GM12878 (cell line): ENCODE data around the gene DISP2. TPM values are rescaled to one million over a fixed set of nuclear protein-coding genes. Genes with fewer than 3 reads are reported as not detected.

Experiments
- ATAC-seq: fragments of 200-7000 bp; cut with Tn5 transposase; 3 replicates; pipeline ENCODE4 v1.9.1; 2020; ENCODE audit warnings: mild to moderate bottlenecking, moderate library complexity
- BruUV-seq: library from RNA; stranded (reverse); fragments of 400-500 nt; replicated peaks from 2 replicates; lab custom pipeline; 2021; lab: Mats Ljungman, UMichigan
- CTCF ChIA-PET: fragments of 300-600 bp; sonication (Branson Sonifier 250); formaldehyde crosslinking; extraction: SDS; loops from one replicate; lab custom pipeline; 2021; ENCODE audit warnings: inconsistent platforms; lab: Yijun Ruan, JAX
- POLR2A ChIA-PET: fragments of 350-600 bp; formaldehyde crosslinking; extraction: SDS; loops from one replicate; lab custom pipeline; 2021; ENCODE audit warnings: inconsistent platforms; lab: Charles Lee
- RAD21 ChIA-PET: fragments of 300-600 bp; sonication (Branson Sonifier 250); formaldehyde crosslinking; loops from one replicate; lab custom pipeline; 2023; ENCODE audit warnings: antibody characterized with exemption; ENCODE audit not compliant: unreplicated experiment; lab: Charles Lee
- SMC1A ChIA-PET: fragments of 300-600 bp; sonication (Branson Sonifier 250); formaldehyde crosslinking; loops from one replicate; lab custom pipeline; 2023; ENCODE audit not compliant: unreplicated experiment, uncharacterized antibody; lab: Charles Lee
- DNase-seq: peaks from one replicate; pipeline ENCODE4 v3.0.0-alpha.2; 2011; ENCODE audit warnings: low read depth, low spot score
- FAIRE-seq: peaks from 3 replicates; lab custom pipeline; 2011; peaks lifted over from hg19 to GRCh38; lab: Jason Lieb, UNC
- H2AFZ ChIP-seq: 2 replicates; pipeline ENCODE4 v1.6.0; 2011; ENCODE audit warnings: low read depth, low read length, control low read depth; ENCODE audit not compliant: control insufficient read depth
- H3K27ac ChIP-seq: 2 replicates; pipeline ENCODE4 v1.5.1; 2011; ENCODE audit warnings: control low read depth; ENCODE audit not compliant: control insufficient read depth, insufficient read depth
- H3K27me3 ChIP-seq, 2 experiments: replicated peaks in 1 of 2; 2 replicates each; pipeline versions ENCODE4 v1.6.0 to v1.6.1; 2011; ENCODE audit warnings: low read length in 1 of 2; ENCODE audit not compliant: control insufficient read depth in 2 of 2, insufficient read depth in 2 of 2
- H3K36me3 ChIP-seq, 2 experiments: 2 replicates each; pipeline ENCODE4 v1.5.1; 2011; ENCODE audit warnings: low read length in 1 of 2; ENCODE audit not compliant: control insufficient read depth in 2 of 2, insufficient read depth in 2 of 2
- H3K4me1 ChIP-seq: 2 replicates; pipeline ENCODE4 v1.6.1; 2011; ENCODE audit warnings: mild to moderate bottlenecking, low read length, moderate library complexity, mixed read lengths; ENCODE audit not compliant: control insufficient read depth, insufficient read depth
- H3K4me2 ChIP-seq: 2 replicates; pipeline ENCODE4 v1.6.0; 2011; ENCODE audit warnings: control low read depth; ENCODE audit not compliant: control insufficient read depth, insufficient read depth
- H3K4me3 ChIP-seq: fragments of 200-600 bp; sonication (generic); 2 replicates; pipeline ENCODE4 v1.5.1; 2016
- H3K79me2 ChIP-seq: 2 replicates; pipeline ENCODE4 v1.6.0; 2011; ENCODE audit warnings: low read length; ENCODE audit not compliant: control insufficient read depth, insufficient read depth
- H3K9ac ChIP-seq: 2 replicates; pipeline ENCODE4 v1.8.0; 2011; ENCODE audit warnings: low read length, control low read depth, mixed read lengths; ENCODE audit not compliant: control insufficient read depth, insufficient read depth
- H3K9me3 ChIP-seq: replicated peaks from 3 replicates; pipeline ENCODE4 v1.5.1; 2011; ENCODE audit warnings: mild to moderate bottlenecking, low read length; ENCODE audit not compliant: control insufficient read depth, insufficient read depth
- H4K20me1 ChIP-seq: 2 replicates; pipeline ENCODE4 v1.6.0; 2011; ENCODE audit not compliant: control insufficient read depth, insufficient read depth
- CHD2 ChIP-seq: IDR thresholded peaks from 2 replicates; pipeline ENCODE4 v1.6.1; 2011; ENCODE audit warnings: low read depth, low read length, improper control_type of control experiment, borderline replicate concordance
- JUND ChIP-seq: IDR thresholded peaks from 2 replicates; pipeline ENCODE4 v1.6.1; 2012; ENCODE audit warnings: low read depth, mild to moderate bottlenecking, low read length, improper control_type of control experiment, moderate library complexity
- MTA2 ChIP-seq: fragments of 450-650 bp; IDR thresholded peaks from 2 replicates; pipeline ENCODE4 v1.6.1; 2016; ENCODE audit warnings: low read depth, mild to moderate bottlenecking, moderate library complexity
- RAD51 ChIP-seq: fragments of 450-650 bp; IDR thresholded peaks from 2 replicates; pipeline ENCODE4 v1.6.1; 2016; ENCODE audit warnings: moderate library complexity, mild to moderate bottlenecking, inconsistent platforms
- RUNX3 ChIP-seq: IDR thresholded peaks from 2 replicates; pipeline ENCODE4 v1.6.1; 2012; ENCODE audit warnings: low read length, inconsistent platforms
- SMC3 ChIP-seq: IDR thresholded peaks from 2 replicates; pipeline ENCODE4 v1.6.1; 2011; ENCODE audit warnings: low read length, improper control_type of control experiment, borderline replicate concordance
- SP1 ChIP-seq: IDR thresholded peaks from one replicate; pipeline ENCODE4 v1.6.1; 2011; ENCODE audit warnings: low read depth, low read length
- WRNIP1 ChIP-seq: IDR thresholded peaks from 2 replicates; pipeline ENCODE4 v1.6.1; 2011; ENCODE audit warnings: low read depth, low read length, improper control_type of control experiment, borderline replicate concordance
- YY1 ChIP-seq: IDR thresholded peaks from 2 replicates; pipeline ENCODE4 v1.6.1; 2011; ENCODE audit warnings: low read depth, mild to moderate bottlenecking, low read length
- WGBS: methylation state at CpG from one replicate; pipeline ENCODE4 v1.1.6; 2016; ENCODE audit warnings: low lambda C conversion rate; ENCODE audit not compliant: insufficient replicate concordance, insufficient coverage; ENCODE audit errors: missing lambda C conversion rate; 5-methylcytosine and 5-hydroxymethylcytosine counted together
- in situ Hi-C: fragments of 300-500 bp; cut with MboI; formaldehyde crosslinking; loops from 9 replicates; pipeline ENCODE4 v1.14.3; 2018; ENCODE audit warnings: mixed read lengths
- intact Hi-C: fragments of 100-400 bp; cut with micrococcal nuclease; formaldehyde crosslinking; loops from one replicate; pipeline ENCODE4 v1.14.2; 2022; ENCODE audit not compliant: unreplicated experiment
- polyA plus RNA-seq, 11 experiments: library from polyadenylated mRNA; depleted of rRNA in 4 of 11; unstranded in 6 of 11; stranded (reverse) in 5 of 11; fragments of >200 nt; fragmentation: Nextera tagmentation in 4 of 11; fragmentation: Illumina TruSeq in 1 of 11; extraction: Ambion mirVana in 4 of 11; extraction: Trizol in 1 of 11; gene quantifications; 1 replicate in 1 of 11; 2 replicates in 10 of 11; pipeline versions ENCODE4 v1.2.1 to v1.2.3, GENCODE V29; 2011 to 2016; ENCODE audit warnings: inconsistent platforms in 2 of 11, missing spikeins in 2 of 11, low read depth in 1 of 11
- total RNA-seq, 4 experiments: library from RNA; depleted of rRNA in 3 of 4; stranded (reverse); fragments of >200 nt in 3 of 4; fragmentation: Illumina TruSeq in 1 of 4; extraction: Trizol in 1 of 4; gene quantifications; 2 replicates each; pipeline versions ENCODE4 v1.2.1 to v1.2.3, GENCODE V29; 2013 to 2021
- TF ChIP-seq, protein P1 (sequence below): fragments of 450-650 bp; IDR thresholded peaks from 2 replicates; pipeline ENCODE4 v1.6.1; 2017; ENCODE audit warnings: mild to moderate bottlenecking
- TF ChIP-seq, protein P2 (sequence below): IDR thresholded peaks from 2 replicates; pipeline ENCODE4 v1.6.1; 2012; ENCODE audit warnings: low read depth, low read length, improper control_type of control experiment
- TF ChIP-seq, protein P3 (sequence below), 3 experiments: IDR thresholded peaks in 2 of 3; conservative IDR thresholded peaks in 1 of 3; 2 replicates each; pipeline ENCODE4 v1.5.1; 2011; ENCODE audit warnings: low read depth in 3 of 3, low read length in 3 of 3, mild to moderate bottlenecking in 3 of 3, control low read depth in 2 of 3, moderate library complexity in 2 of 3, inconsistent platforms in 1 of 3, mixed read lengths in 1 of 3; ENCODE audit not compliant: control insufficient read depth in 2 of 3, insufficient read depth in 1 of 3; ENCODE audit errors: extremely low read depth in 1 of 3
- TF ChIP-seq, protein P4 (sequence below): fragments of 450-650 bp; IDR thresholded peaks from 2 replicates; pipeline ENCODE4 v1.6.1; 2018; ENCODE audit warnings: mild to moderate bottlenecking, low read depth, moderate library complexity; ENCODE audit not compliant: partially characterized antibody

Gene DISP2
- total and polyA plus RNA-seq, 10 of the 15 experiments (the other 5 are each of a cell fraction or from before 2014, with no cell fraction given): under 0.01 to 0.20 (median 0.12) TPM; not detected in 7

DNA sequence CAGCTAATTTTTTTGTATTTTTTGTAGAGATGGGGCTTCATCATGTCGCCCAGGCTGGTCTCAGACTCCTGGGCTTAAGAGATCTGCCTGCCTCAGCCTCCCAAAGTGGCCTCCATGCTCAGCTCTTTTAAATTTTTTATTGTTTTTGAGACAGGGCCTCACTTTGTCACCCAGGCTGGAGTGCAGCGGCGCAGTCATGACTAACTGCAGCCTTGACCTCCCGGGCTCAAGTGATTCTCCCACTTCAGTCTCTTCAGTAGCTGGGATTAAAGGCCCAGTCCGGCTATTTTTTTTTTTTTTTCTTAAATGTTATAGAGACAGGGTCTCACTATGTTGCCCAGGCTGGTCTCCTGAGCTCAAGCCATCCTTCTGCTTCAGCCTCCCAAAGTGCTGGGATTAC is 67.7 kb downstream of the DISP2 start (continued):
- no peak for TF ChIP-seq CHD2
- TF ChIP-seq RAD51: no peak
- no peak for TF ChIP-seq SP1
- TF ChIP-seq JUND: no peak
- no peak for TF ChIP-seq RUNX3
- TF ChIP-seq, protein P1, sequence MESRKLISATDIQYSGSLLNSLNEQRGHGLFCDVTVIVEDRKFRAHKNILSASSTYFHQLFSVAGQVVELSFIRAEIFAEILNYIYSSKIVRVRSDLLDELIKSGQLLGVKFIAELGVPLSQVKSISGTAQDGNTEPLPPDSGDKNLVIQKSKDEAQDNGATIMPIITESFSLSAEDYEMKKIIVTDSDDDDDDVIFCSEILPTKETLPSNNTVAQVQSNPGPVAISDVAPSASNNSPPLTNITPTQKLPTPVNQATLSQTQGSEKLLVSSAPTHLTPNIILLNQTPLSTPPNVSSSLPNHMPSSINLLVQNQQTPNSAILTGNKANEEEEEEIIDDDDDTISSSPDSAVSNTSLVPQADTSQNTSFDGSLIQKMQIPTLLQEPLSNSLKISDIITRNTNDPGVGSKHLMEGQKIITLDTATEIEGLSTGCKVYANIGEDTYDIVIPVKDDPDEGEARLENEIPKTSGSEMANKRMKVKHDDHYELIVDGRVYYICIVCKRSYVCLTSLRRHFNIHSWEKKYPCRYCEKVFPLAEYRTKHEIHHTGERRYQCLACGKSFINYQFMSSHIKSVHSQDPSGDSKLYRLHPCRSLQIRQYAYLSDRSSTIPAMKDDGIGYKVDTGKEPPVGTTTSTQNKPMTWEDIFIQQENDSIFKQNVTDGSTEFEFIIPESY: no peak

DNA sequence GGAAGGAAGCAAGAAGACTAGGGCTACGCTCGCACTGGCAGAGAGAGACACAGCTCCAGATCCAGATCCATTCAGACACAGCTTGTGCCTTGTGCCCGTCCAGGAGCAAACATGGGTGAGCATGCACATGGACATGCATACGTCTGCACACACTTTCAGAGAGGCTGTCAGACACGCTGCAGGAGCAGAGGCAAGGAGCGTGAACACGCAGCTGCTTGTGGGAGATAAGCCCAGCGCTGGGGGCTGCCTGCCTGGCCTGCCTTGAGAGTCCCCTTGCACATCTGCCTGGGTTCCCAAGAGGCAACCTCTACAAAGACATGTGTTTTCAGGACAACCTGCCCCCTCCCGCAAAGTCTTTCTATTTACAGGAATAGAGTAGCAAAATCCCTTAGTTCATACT is 69.2 kb downstream of the DISP2 start:
- ATAC-seq (no peak), DNase-seq (no peak), FAIRE-seq (no peak)
- H3K36me3 ChIP-seq: no peaks in the 10 kb centered on the region
- intact Hi-C loops: no loop called here
- H3K4me1 ChIP-seq: no peaks in the 10 kb centered on the region
- H3K27ac ChIP-seq: no peak overlapping the region
- H3K4me3 ChIP-seq: no peak overlapping the region
- H3K4me2 ChIP-seq: no peak overlapping the region
- H3K9me3 ChIP-seq: no peaks in the 10 kb centered on the region
- WGBS: 64% methylated on average over 9 of the region's 9 CpGs
- in situ Hi-C loops: no loop called here
- H4K20me1 ChIP-seq: no peaks in the 10 kb centered on the region
- no peak overlapping the region for H2AFZ ChIP-seq
- POLR2A ChIA-PET: no interaction called here
- H3K9ac ChIP-seq: no peak overlapping the region
- no TSS peak for BruUV-seq
- RAD21 ChIA-PET: no interaction called here
- no peaks in the 10 kb centered on the region; a peak in 1 of 4 replicates for H3K27me3 ChIP-seq
- H3K79me2 ChIP-seq: no peaks in the 10 kb centered on the region
- SMC1A ChIA-PET: no interaction called here
- CTCF ChIA-PET: no interaction called here
- TF ChIP-seq WRNIP1 (no peak), SMC3 (no peak), YY1 (no peak), MTA2 (no peak)
- TF ChIP-seq, protein P2, sequence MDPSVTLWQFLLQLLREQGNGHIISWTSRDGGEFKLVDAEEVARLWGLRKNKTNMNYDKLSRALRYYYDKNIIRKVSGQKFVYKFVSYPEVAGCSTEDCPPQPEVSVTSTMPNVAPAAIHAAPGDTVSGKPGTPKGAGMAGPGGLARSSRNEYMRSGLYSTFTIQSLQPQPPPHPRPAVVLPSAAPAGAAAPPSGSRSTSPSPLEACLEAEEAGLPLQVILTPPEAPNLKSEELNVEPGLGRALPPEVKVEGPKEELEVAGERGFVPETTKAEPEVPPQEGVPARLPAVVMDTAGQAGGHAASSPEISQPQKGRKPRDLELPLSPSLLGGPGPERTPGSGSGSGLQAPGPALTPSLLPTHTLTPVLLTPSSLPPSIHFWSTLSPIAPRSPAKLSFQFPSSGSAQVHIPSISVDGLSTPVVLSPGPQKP: no peak
- TF ChIP-seq, protein P3, sequence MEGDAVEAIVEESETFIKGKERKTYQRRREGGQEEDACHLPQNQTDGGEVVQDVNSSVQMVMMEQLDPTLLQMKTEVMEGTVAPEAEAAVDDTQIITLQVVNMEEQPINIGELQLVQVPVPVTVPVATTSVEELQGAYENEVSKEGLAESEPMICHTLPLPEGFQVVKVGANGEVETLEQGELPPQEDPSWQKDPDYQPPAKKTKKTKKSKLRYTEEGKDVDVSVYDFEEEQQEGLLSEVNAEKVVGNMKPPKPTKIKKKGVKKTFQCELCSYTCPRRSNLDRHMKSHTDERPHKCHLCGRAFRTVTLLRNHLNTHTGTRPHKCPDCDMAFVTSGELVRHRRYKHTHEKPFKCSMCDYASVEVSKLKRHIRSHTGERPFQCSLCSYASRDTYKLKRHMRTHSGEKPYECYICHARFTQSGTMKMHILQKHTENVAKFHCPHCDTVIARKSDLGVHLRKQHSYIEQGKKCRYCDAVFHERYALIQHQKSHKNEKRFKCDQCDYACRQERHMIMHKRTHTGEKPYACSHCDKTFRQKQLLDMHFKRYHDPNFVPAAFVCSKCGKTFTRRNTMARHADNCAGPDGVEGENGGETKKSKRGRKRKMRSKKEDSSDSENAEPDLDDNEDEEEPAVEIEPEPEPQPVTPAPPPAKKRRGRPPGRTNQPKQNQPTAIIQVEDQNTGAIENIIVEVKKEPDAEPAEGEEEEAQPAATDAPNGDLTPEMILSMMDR (IDR thresholded peaks at IDR 0.05 in 2 of 3, conservative IDR thresholded peaks at IDR 0.05 in 1 of 3; ENCODE audit: control insufficient read depth in 2 of 3, extremely low read depth in 1 of 3, insufficient read depth in 1 of 3, low read depth in 3 of 3, low read length in 3 of 3): no peak
- TF ChIP-seq, protein P4, sequence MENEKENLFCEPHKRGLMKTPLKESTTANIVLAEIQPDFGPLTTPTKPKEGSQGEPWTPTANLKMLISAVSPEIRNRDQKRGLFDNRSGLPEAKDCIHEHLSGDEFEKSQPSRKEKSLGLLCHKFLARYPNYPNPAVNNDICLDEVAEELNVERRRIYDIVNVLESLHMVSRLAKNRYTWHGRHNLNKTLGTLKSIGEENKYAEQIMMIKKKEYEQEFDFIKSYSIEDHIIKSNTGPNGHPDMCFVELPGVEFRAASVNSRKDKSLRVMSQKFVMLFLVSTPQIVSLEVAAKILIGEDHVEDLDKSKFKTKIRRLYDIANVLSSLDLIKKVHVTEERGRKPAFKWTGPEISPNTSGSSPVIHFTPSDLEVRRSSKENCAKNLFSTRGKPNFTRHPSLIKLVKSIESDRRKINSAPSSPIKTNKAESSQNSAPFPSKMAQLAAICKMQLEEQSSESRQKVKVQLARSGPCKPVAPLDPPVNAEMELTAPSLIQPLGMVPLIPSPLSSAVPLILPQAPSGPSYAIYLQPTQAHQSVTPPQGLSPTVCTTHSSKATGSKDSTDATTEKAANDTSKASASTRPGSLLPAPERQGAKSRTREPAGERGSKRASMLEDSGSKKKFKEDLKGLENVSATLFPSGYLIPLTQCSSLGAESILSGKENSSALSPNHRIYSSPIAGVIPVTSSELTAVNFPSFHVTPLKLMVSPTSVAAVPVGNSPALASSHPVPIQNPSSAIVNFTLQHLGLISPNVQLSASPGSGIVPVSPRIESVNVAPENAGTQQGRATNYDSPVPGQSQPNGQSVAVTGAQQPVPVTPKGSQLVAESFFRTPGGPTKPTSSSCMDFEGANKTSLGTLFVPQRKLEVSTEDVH: no peak
